Measurements from ENCODE around the gene SMC1B.
"Not testable (repeated sequence)": the region's sequence is repeated elsewhere in the genome, so short reads cannot be mapped to it uniquely, and the experiment has no call there.

The SMC1B gene

DNA sequence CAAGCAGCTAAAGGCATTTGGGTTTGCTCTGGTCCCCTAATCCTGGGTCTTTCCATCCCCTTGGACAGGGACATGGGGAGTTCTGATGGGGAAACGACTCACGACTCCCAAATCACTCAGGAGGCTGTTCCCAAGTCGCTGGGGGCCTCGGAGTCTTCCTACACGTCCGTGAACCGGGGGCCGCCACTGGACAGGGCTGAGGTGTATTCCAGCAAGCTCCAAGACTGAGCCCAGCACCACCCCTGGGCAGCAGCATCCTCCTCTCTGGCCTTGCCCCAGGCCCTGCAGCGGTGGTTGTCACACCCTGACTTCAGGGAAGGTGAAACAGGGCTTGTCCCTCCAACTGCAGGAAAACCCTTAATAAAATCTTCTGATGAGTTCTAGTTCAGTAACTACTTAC is 117.9 kb downstream of the SMC1B start:
- DNase-seq, result no peak

GRCh38 chr22:45295004-45295403 is 118.4 kb downstream of the SMC1B start:
- DNase-seq, result not testable (repeated sequence)
